GM19468 (cell line): ENCODE results near the gene ID2.
"Not testable (repeated sequence)": the region's sequence is repeated elsewhere in the genome, so short reads cannot be mapped to it uniquely, and the experiment has no call there.

Experiments
- ATAC-seq: cut with Tn5 transposase; IDR thresholded peaks from one replicate; pipeline ENCODE4 v1.9.1; 2021; ENCODE audit warnings: mild to moderate bottlenecking, moderate library complexity, moderate number of reproducible peaks; ENCODE audit not compliant: unreplicated experiment; ENCODE audit errors: extremely low read depth

ID2 gene

DNA sequence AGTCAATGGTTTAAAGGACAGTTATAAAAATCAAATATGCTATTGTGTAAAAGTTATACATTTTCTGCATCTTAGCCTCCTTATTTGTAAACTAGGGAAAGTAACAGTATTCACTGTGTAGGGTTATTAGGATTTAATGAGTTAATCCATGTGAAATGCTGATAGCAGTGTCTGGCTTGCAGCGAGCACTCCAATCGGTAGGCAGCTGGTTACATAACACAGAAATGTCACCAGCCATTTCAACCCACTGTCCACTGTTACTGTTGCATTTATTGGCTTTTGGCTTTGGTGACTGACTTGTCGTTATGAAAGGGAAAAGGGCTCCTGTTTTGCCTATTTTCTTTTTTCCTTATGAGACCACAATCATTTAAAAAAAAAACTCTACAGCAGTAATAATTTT, 38.9 kb downstream of the ID2 start:
- ATAC-seq = no peak

DNA sequence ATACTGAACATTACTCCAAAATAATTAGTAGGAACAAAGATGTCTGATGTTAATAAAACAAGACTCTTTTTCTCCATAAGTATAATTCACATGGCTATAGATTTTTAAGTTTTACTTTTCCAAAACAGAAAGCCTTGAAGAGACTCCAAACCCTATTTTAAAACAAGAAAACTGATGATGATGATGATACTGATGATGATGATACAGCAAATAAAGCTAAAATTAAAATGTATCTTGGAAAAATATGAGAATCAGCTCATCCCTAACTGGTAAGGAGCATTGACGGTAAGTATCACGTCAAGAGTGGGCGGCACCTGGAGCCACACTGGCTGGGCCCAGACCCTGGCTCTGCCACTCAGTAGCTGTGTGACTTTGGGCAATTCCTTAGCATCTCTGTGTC, 39.6 kb downstream of the ID2 start:
- no peak for ATAC-seq

- ATAC-seq = no peak
Observed at GRCh38 chr2:8722986-8723385, 41.1 kb downstream of the ID2 start.

DNA sequence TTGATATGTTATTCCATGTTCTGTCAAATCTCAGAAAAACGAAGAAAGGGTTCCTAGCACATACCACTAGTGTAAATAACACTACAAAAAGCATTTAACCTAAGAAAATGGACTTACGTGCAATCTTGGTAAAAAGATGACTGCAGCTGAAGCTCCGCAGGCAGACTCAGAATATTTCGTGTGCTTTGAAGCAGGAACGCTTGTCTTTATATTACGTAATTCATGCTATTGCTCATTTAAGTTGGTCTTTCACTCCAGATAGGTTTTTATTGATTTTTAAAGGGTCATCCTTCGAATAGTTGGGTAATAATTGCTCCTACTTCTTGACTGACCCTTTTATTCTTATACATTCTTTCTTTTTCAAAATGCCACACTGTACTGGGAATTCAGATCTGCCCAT, 44.0 kb downstream of the ID2 start:
- ATAC-seq = no peak

DNA sequence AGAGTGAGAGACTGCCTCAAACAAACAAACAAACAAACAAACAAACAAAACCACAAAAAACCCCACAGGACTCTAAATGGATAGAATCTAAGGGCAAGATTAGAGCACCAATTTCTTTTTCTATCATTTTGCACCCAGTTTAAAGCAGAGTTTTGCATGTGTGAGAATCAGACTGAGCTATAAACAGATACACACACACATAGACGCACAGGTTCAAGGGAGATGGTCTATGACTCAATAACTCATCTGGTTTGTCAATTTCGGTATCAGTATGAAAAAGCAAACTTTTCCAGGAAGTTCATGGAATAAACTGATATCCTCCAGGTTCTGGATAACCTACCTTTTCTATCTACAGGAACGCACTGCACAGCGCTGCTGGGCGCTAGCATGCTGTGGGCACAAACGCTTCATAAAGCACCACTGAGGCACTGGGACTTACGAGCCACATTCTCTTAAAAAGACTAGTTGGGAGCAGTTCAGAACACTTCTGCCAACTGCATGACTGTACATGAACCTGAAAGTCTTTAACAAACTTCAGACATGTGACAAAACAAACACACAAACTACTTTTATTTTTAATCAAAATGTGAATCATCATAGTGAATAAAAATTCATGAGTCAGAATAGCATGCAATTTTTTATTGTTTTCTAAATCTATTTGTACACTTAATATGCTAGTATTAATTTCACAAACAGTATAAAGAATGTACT, 46.6 kb downstream of the ID2 start:
- no peak for ATAC-seq

- ATAC-seq = not testable (repeated sequence)
Observed at GRCh38 chr2:8729101-8729500, 47.2 kb downstream of the ID2 start.

DNA sequence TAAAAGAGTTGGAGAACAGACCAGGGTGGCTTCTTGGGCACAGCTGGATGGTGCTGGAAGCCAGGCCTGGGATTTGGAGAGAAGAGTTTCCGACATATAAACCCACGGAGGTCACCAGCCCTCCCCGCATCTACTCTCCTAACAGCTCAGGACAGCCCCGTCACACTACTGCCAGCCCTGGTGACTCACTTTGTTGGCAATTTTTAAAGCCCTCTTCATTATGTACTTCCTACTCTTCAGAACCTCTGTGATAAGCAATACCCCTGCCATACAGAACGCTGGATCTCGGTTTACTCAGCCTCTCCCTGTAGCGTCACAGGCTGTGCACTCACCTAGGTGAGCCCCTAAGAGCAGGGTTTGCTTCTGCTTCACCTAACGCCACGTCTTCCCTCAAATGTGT, 48.1 kb downstream of the ID2 start:
- no peak for ATAC-seq

DNA sequence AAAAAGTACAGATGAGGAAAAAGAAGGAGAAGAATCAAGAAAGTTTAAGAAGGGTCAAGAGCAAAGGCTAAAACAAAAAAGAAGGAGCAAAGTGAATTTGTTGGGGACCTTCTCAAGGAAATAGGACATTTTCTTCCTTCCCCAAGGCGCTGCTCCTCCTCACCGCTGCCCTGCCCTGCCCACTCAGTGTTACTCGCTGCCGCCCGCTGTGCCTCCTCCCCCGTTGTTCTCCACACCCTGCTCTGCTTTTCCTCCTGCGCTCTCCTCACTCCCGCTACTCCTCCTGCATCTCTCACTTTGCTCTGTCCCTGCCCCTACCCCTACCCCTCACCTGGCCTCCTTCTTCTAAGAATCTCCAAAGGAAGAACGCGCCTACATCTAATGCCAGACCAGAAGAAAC, 50.7 kb downstream of the ID2 start:
- no peak for ATAC-seq
